ENCODE measurements around the gene ZDHHC19. TPM values are rescaled to one million over a fixed set of nuclear protein-coding genes. Genes with fewer than 3 reads are reported as not detected.

Gene ZDHHC19
- total RNA-seq, 1 donor from 2014 or later, result 1.0 TPM

- intact Hi-C loops (cut with DNase I), result no loop called here
- Histone ChIP-seq H3K9me3 (no peaks in the 10 kb centered on the region), H3K27me3 (ENCODE audit: low read depth) (no peaks in the 10 kb centered on the region), H3K36me3 (no peaks in the 10 kb centered on the region), H3K4me3 (no peak overlapping the region), H3K27ac (no peak overlapping the region), H3K4me1 (no peaks in the 10 kb centered on the region)
- ATAC-seq (peak; percentile 55 to 80), DNase-seq (peak; percentile 81)
- TF ChIP-seq CTCF (IDR thresholded peaks at IDR 0.05), result no peak
Observed at GRCh38 chr3:196202516-196202970, 8.7 kb downstream of the ZDHHC19 start.

GRCh38 chr3:196198771-196199753 lies 12.1 kb downstream of the ZDHHC19 start:
- H3K9me3 ChIP-seq, result no peaks in the 10 kb centered on the region
- no peak for ATAC-seq
- TF ChIP-seq CTCF (IDR thresholded peaks at IDR 0.05), result no peak
- H3K27ac ChIP-seq, result no peak overlapping the region
- H3K4me1 ChIP-seq, result peaks cover 9% of the 10 kb centered on the region
- DNase-seq, result no peak
- H3K27me3 ChIP-seq (ENCODE audit: low read depth), result no peaks in the 10 kb centered on the region
- H3K4me3 ChIP-seq, result no peak overlapping the region
- intact Hi-C loops (cut with DNase I), result no loop called here
- H3K36me3 ChIP-seq, result no peaks in the 10 kb centered on the region

- ATAC-seq (no peak), DNase-seq (no peak)
- H3K9me3 ChIP-seq, result no peaks in the 10 kb centered on the region
- no peaks in the 10 kb centered on the region for H3K36me3 ChIP-seq
- H3K4me3 ChIP-seq, result no peak overlapping the region
- TF ChIP-seq CTCF (IDR thresholded peaks at IDR 0.05), result no peak
- intact Hi-C loops (cut with DNase I), result no loop called here
- no peak overlapping the region for H3K27ac ChIP-seq
- no peaks in the 10 kb centered on the region for H3K27me3 ChIP-seq (ENCODE audit: low read depth)
- H3K4me1 ChIP-seq, result peaks cover 18% of the 10 kb centered on the region
Observed at GRCh38 chr3:196198081-196198675, 13.0 kb downstream of the ZDHHC19 start.

- peaks cover 24% of the 10 kb centered on the region for H3K4me1 ChIP-seq
- no peaks in the 10 kb centered on the region for H3K9me3 ChIP-seq
- ATAC-seq (no peak), DNase-seq (peak; percentile 47)
- H3K27ac ChIP-seq, result no peak overlapping the region
- intact Hi-C loops (cut with DNase I), result no loop called here
- TF ChIP-seq CTCF (IDR thresholded peaks at IDR 0.05), result no peak
- no peaks in the 10 kb centered on the region for H3K36me3 ChIP-seq
- H3K4me3 ChIP-seq, result no peak overlapping the region
- no peaks in the 10 kb centered on the region for H3K27me3 ChIP-seq (ENCODE audit: low read depth)
Observed at GRCh38 chr3:196197524-196197923, 13.7 kb downstream of the ZDHHC19 start.

- Histone ChIP-seq H3K4me1 (peaks cover 27% of the 10 kb centered on the region), H3K36me3 (no peaks in the 10 kb centered on the region), H3K27ac (no peak overlapping the region), H3K9me3 (no peaks in the 10 kb centered on the region), H3K27me3 (ENCODE audit: low read depth) (no peaks in the 10 kb centered on the region), H3K4me3 (no peak overlapping the region)
- intact Hi-C loops (cut with DNase I), result no loop called here
- DNase-seq (no peak), ATAC-seq (no peak)
- no peak for TF ChIP-seq CTCF (IDR thresholded peaks at IDR 0.05)
Observed at GRCh38 chr3:196195664-196196265, 15.4 kb downstream of the ZDHHC19 start.

Measured in lower lobe of right lung (tissue), 2 donors.